B cell (primary cell): ENCODE results near the gene PGPEP1.

Experiments used
- CTCF ChIP-seq: fragments of 200-600 bp; IDR thresholded peaks from one replicate; pipeline ENCODE4 v1.8.0; 2022; ENCODE audit warnings: antibody characterized with exemption, mild to moderate bottlenecking
- EZH2 ChIP-seq: IDR thresholded peaks from 2 replicates; pipeline ENCODE4 v1.6.1; 2012; ENCODE audit warnings: borderline replicate concordance, low read depth, mild to moderate bottlenecking, moderate library complexity, low read length; ENCODE audit not compliant: insufficient read depth, poor library complexity, severe bottlenecking

- no peak for TF ChIP-seq CTCF
- TF ChIP-seq EZH2, result no peak
Measured at GRCh38 chr19:18392926-18393325, 52.5 kb downstream of the PGPEP1 start.
